PC-3 (cell line): ENCODE data around the gene MYOZ1. TPM values are rescaled to one million over a fixed set of nuclear protein-coding genes. Genes with fewer than 3 reads are reported as not detected.

Experiments used
- ATAC-seq: fragments of 200-7000 bp; cut with Tn5 transposase; 2 replicates; pipeline ENCODE4 v1.9.1; 2020; ENCODE audit warnings: mild to moderate bottlenecking, moderate library complexity
- BruUV-seq: library from RNA; stranded (reverse); fragments of 400-500 nt; replicated peaks from 2 replicates; lab custom pipeline; 2021; lab: Mats Ljungman, UMichigan
- CTCF ChIA-PET: fragments of 300-600 bp; sonication (Branson Sonifier 250); formaldehyde crosslinking; loops from one replicate; lab custom pipeline; 2022; ENCODE audit warnings: antibody characterized with exemption; lab: Charles Lee
- POLR2A ChIA-PET: fragments of 300-600 bp; sonication (Branson Sonifier 250); formaldehyde crosslinking; loops from one replicate; lab custom pipeline; 2022; ENCODE audit warnings: antibody characterized with exemption; ENCODE audit not compliant: unreplicated experiment; lab: Charles Lee
- DNase-seq: peaks from one replicate; pipeline ENCODE4 v3.0.0-alpha.2; 2015
- H2AFZ ChIP-seq: fragments of 300-600 bp; sonication (generic); 2 replicates; pipeline ENCODE4 v1.6.0; 2016; ENCODE audit warnings: antibody characterized with exemption, low read length
- H3F3A ChIP-seq: fragments of 300-600 bp; sonication (generic); one replicate; pipeline ENCODE4 v1.6.0; 2017; ENCODE audit warnings: antibody characterized with exemption, low read length, control low read depth, mild to moderate bottlenecking; ENCODE audit not compliant: unreplicated experiment
- H3K27ac ChIP-seq: fragments of 300-600 bp; sonication (generic); 2 replicates; pipeline ENCODE4 v1.5.1; 2016; ENCODE audit warnings: mild to moderate bottlenecking, low read length
- H3K27me3 ChIP-seq: fragments of 300-600 bp; sonication (generic); 2 replicates; pipeline ENCODE4 v1.6.1; 2016; ENCODE audit warnings: low read length, mixed read lengths
- H3K36me3 ChIP-seq: fragments of 300-600 bp; sonication (generic); 2 replicates; pipeline ENCODE4 v1.6.1; 2016; ENCODE audit warnings: low read depth, mixed run types, low read length, mixed read lengths
- H3K4me1 ChIP-seq: fragments of 300-600 bp; sonication (generic); 2 replicates; pipeline ENCODE4 v1.5.1; 2016; ENCODE audit warnings: low read length; ENCODE audit not compliant: insufficient read depth
- H3K4me2 ChIP-seq: fragments of 300-600 bp; sonication (generic); 2 replicates; pipeline ENCODE4 v1.6.0; 2016; ENCODE audit warnings: low read length
- H3K4me3 ChIP-seq: fragments of 300-600 bp; sonication (generic); 2 replicates; pipeline ENCODE4 v1.5.1; 2016; ENCODE audit warnings: mild to moderate bottlenecking, low read length, mixed read lengths
- H3K79me2 ChIP-seq: fragments of 300-600 bp; sonication (generic); 2 replicates; pipeline ENCODE4 v1.6.1; 2017; ENCODE audit warnings: low read length, mixed read lengths
- H3K9ac ChIP-seq: fragments of 300-600 bp; sonication (generic); 2 replicates; pipeline ENCODE4 v1.6.0; 2016; ENCODE audit warnings: mild to moderate bottlenecking, low read length
- H3K9me2 ChIP-seq: fragments of 300-600 bp; sonication (generic); replicated peaks from 2 replicates; pipeline ENCODE4 v1.6.1; 2016; ENCODE audit warnings: mixed run types, low read length, mixed read lengths
- H3K9me3 ChIP-seq: fragments of 300-600 bp; sonication (generic); 2 replicates; pipeline ENCODE4 v1.6.1; 2016; ENCODE audit warnings: low read length, mixed read lengths
- H4K20me1 ChIP-seq: fragments of 300-600 bp; sonication (generic); 2 replicates; pipeline ENCODE4 v1.6.1; 2016; ENCODE audit warnings: low read length, mixed read lengths
- CTCF ChIP-seq: fragments of 300-600 bp; sonication (generic); conservative IDR thresholded peaks from 2 replicates; pipeline ENCODE4 v1.5.1; 2017; ENCODE audit warnings: antibody characterized with exemption, low read depth, mild to moderate bottlenecking, low read length
- EZH2 ChIP-seq: fragments of 300-600 bp; sonication (generic); IDR thresholded peaks from one replicate; pipeline ENCODE4 v1.6.1; 2017; ENCODE audit warnings: antibody characterized with exemption, mild to moderate bottlenecking, low read length; ENCODE audit not compliant: unreplicated experiment
- EZH2phosphoT487 ChIP-seq: fragments of 300-600 bp; sonication (generic); IDR thresholded peaks from 2 replicates; pipeline ENCODE4 v1.6.1; 2018; ENCODE audit warnings: mild to moderate bottlenecking, antibody characterized with exemption, low read length, borderline replicate concordance
- intact Hi-C: fragments of 100-400 bp; cut with micrococcal nuclease; formaldehyde crosslinking; loops from 2 replicates; pipeline ENCODE4 v1.9.0; 2023
- total RNA-seq: library from RNA; depleted of rRNA; stranded (reverse); fragments of >200 nt; gene quantifications from 2 replicates; pipeline ENCODE4 v1.2.3, GENCODE V29; 2014

MYOZ1 gene
- total RNA-seq, 1 experiment from 2014 or later = not detected

- intact Hi-C loops = no loop called here
- DNase-seq (no peak), ATAC-seq (no peak)
- no peak overlapping the region for H2AFZ ChIP-seq
- no peaks in the 10 kb centered on the region for H3K27me3 ChIP-seq
- CTCF ChIA-PET = no interaction called here
- H4K20me1 ChIP-seq = no peaks in the 10 kb centered on the region
- BruUV-seq = no TSS peak
- no peak for TF ChIP-seq EZH2
- no peak for TF ChIP-seq CTCF
- TF ChIP-seq EZH2phosphoT487 = no peak
- POLR2A ChIA-PET = no interaction called here
- H3K79me2 ChIP-seq = no peaks in the 10 kb centered on the region
- no peak overlapping the region for H3K4me3 ChIP-seq
- H3K4me1 ChIP-seq = no peaks in the 10 kb centered on the region
- no peaks in the 10 kb centered on the region for H3K9me3 ChIP-seq
- no peak overlapping the region for H3K9ac ChIP-seq
- H3F3A ChIP-seq = no peaks in the 10 kb centered on the region
- no peak overlapping the region for H3K27ac ChIP-seq
- no peaks in the 10 kb centered on the region for H3K36me3 ChIP-seq
- H3K4me2 ChIP-seq = no peak overlapping the region
- H3K9me2 ChIP-seq = no peaks in the 10 kb centered on the region
Observed at GRCh38 chr10:73634421-73634820, 6.9 kb downstream of the MYOZ1 start.

- intact Hi-C loops = no loop called here
- H3K9me2 ChIP-seq = no peaks in the 10 kb centered on the region
Observed at GRCh38 chr10:73629165-73629564, 12.1 kb downstream of the MYOZ1 start.

More at GRCh38 chr10:73629165-73629564, 12.1 kb downstream of the MYOZ1 start:
- Histone ChIP-seq H3K27ac (no peak overlapping the region), H3K4me2 (no peak overlapping the region), H2AFZ (no peak overlapping the region), H3K4me1 (peaks cover 14% of the 10 kb centered on the region), H3F3A (no peaks in the 10 kb centered on the region), H3K79me2 (peaks cover 33% of the 10 kb centered on the region), H3K4me3 (no peak overlapping the region), H3K36me3 (no peaks in the 10 kb centered on the region), H3K9ac (no peak overlapping the region), H3K27me3 (no peaks in the 10 kb centered on the region), H3K9me3 (no peaks in the 10 kb centered on the region), H4K20me1 (no peaks in the 10 kb centered on the region)
- no peak for TF ChIP-seq EZH2
- no peak for TF ChIP-seq EZH2phosphoT487
- no peak for TF ChIP-seq CTCF
- CTCF ChIA-PET = no interaction called here
- DNase-seq (no peak), ATAC-seq (no peak)
- BruUV-seq = no TSS peak
- POLR2A ChIA-PET = no interaction called here
